ENCODE data around the gene NKIRAS1. TPM values are rescaled to one million over a fixed set of nuclear protein-coding genes. Genes with fewer than 3 reads are reported as not detected.

NKIRAS1 gene
- total RNA-seq, 3 donors from 2014 or later (not counting 1 experiment from before 2014, with no cell fraction given), result 2.2 to 3.3 (median 2.8) TPM

DNA sequence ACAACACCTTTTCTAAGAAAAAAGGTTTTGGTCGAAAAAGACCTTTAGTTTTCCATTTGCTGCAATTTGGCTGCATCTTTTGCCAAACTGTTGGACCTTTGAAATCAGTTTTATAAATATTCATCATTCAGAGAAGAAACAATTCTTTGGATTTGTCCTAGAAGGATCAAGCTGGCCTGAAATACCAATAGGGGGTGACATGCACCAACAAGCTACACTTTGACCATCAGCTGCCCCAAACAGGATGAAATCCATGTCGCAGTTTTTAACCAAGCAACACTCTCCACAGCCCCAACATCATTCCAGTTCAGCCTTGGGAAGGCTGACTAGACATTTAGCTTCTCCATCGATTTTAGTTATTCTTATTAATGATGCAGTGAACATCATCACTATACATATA is 9.9 kb upstream of the NKIRAS1 start:
- Mint-ChIP-seq H3K4me3 (no peak overlapping the region), H3K9me3 (no peaks in the 10 kb centered on the region), H3K27ac (no peak overlapping the region), H3K27me3 (ENCODE audit: low read depth in 2 of 2) (no peaks in the 10 kb centered on the region), H3K36me3 (no peaks in the 10 kb centered on the region), H3K4me1 (peaks cover 0 to 5% of the 10 kb centered on the region in 2 donors)
- ATAC-seq (no peak), DNase-seq (no peak)
- 96% methylated on average over 2 of the region's 3 CpGs for WGBS (ENCODE audit: insufficient coverage)
- Histone ChIP-seq H3K4me3 (ENCODE audit: low read length) (no peak overlapping the region), H3K36me3 (ENCODE audit: control insufficient read depth, insufficient read depth, low read length) (peaks cover 3% of the 10 kb centered on the region), H3K27ac (ENCODE audit: low read length) (no peak overlapping the region), H3K4me1 (ENCODE audit: control insufficient read depth, insufficient read depth, low read length) (no peaks in the 10 kb centered on the region), H3K9me3 (ENCODE audit: control insufficient read depth, insufficient read depth, low read length) (no peaks in the 10 kb centered on the region), H3K27me3 (ENCODE audit: control insufficient read depth, insufficient read depth, low read length) (no peaks in the 10 kb centered on the region)
- intact Hi-C loops (cut with micrococcal nuclease), result no loop called here
- TF ChIP-seq, protein P1, sequence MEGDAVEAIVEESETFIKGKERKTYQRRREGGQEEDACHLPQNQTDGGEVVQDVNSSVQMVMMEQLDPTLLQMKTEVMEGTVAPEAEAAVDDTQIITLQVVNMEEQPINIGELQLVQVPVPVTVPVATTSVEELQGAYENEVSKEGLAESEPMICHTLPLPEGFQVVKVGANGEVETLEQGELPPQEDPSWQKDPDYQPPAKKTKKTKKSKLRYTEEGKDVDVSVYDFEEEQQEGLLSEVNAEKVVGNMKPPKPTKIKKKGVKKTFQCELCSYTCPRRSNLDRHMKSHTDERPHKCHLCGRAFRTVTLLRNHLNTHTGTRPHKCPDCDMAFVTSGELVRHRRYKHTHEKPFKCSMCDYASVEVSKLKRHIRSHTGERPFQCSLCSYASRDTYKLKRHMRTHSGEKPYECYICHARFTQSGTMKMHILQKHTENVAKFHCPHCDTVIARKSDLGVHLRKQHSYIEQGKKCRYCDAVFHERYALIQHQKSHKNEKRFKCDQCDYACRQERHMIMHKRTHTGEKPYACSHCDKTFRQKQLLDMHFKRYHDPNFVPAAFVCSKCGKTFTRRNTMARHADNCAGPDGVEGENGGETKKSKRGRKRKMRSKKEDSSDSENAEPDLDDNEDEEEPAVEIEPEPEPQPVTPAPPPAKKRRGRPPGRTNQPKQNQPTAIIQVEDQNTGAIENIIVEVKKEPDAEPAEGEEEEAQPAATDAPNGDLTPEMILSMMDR (IDR thresholded peaks at IDR 0.05), result no peak

DNA sequence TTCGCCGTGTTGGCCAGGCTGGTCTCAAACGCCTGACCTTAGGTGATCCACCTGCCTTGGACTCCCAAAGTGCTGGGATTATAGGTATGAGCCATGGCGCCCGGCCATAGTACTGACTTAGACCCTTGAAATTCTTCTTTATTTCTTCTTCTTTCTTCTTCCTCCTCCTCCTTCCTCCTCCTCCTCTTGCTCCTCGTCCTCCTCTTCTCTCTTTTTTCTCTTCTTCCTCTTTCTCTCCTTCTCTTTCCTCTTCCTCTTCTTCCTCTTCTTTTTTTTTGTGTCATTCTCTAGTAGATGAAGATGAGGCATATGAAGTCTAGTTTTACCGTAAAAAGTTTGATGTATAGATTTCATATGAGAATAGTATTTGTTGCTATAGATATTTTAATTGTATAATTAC is 9.5 kb upstream of the NKIRAS1 start:
- WGBS (ENCODE audit: insufficient coverage), result 84% methylated on average over 6 of the region's 7 CpGs
- Mint-ChIP-seq H3K27me3 (ENCODE audit: low read depth in 2 of 2) (no peaks in the 10 kb centered on the region), H3K9me3 (no peaks in the 10 kb centered on the region), H3K4me3 (no peak overlapping the region), H3K27ac (no peak overlapping the region), H3K36me3 (no peaks in the 10 kb centered on the region), H3K4me1 (peaks cover under 1 to 1% of the 10 kb centered on the region in 2 donors)
- Histone ChIP-seq H3K36me3 (ENCODE audit: control insufficient read depth, insufficient read depth, low read length) (peaks cover 3% of the 10 kb centered on the region), H3K9me3 (ENCODE audit: control insufficient read depth, insufficient read depth, low read length) (no peaks in the 10 kb centered on the region), H3K27me3 (ENCODE audit: control insufficient read depth, insufficient read depth, low read length) (no peaks in the 10 kb centered on the region), H3K4me1 (ENCODE audit: control insufficient read depth, insufficient read depth, low read length) (no peaks in the 10 kb centered on the region), H3K27ac (ENCODE audit: low read length) (no peak overlapping the region), H3K4me3 (ENCODE audit: low read length) (no peak overlapping the region)
- intact Hi-C loops (cut with micrococcal nuclease), result no loop called here
- DNase-seq (no peak), ATAC-seq (no peak)
- TF ChIP-seq, protein P1 (IDR thresholded peaks at IDR 0.05), result no peak

- no peaks in the 10 kb centered on the region for H3K9me3 Mint-ChIP-seq
- H3K27ac Mint-ChIP-seq, result no peak overlapping the region
- Histone ChIP-seq H3K4me1 (ENCODE audit: control insufficient read depth, insufficient read depth, low read length) (peaks cover 4% of the 10 kb centered on the region), H3K36me3 (ENCODE audit: control insufficient read depth, insufficient read depth, low read length) (peaks cover 20% of the 10 kb centered on the region), H3K9me3 (ENCODE audit: control insufficient read depth, insufficient read depth, low read length) (no peaks in the 10 kb centered on the region), H3K4me3 (ENCODE audit: low read length) (no peak overlapping the region), H3K27ac (ENCODE audit: low read length) (no peak overlapping the region), H3K27me3 (ENCODE audit: control insufficient read depth, insufficient read depth, low read length) (no peaks in the 10 kb centered on the region)
- no peaks in the 10 kb centered on the region for H3K36me3 Mint-ChIP-seq
- no peak overlapping the region for H3K4me3 Mint-ChIP-seq
- ATAC-seq, result no peak
- TF ChIP-seq, protein P1 (IDR thresholded peaks at IDR 0.05), result no peak
- WGBS (ENCODE audit: insufficient coverage), result 63% methylated on average over 2 of the region's 2 CpGs
- no peaks in the 10 kb centered on the region for H3K27me3 Mint-ChIP-seq (ENCODE audit: low read depth in 2 of 2)
- peaks cover 16 to 24% of the 10 kb centered on the region in 2 donors for H3K4me1 Mint-ChIP-seq
- no peak for DNase-seq
- intact Hi-C loops (cut with micrococcal nuclease), result no loop called here
Measured at GRCh38 chr3:23923786-23924185, 7.0 kb upstream of the NKIRAS1 start.

GRCh38 chr3:23921052-23921511 is 4.3 kb upstream of the NKIRAS1 start:
- H3K4me3 Mint-ChIP-seq, result no peak overlapping the region
- no peaks in the 10 kb centered on the region for H3K27me3 Mint-ChIP-seq (ENCODE audit: low read depth in 2 of 2)
- intact Hi-C loops (cut with micrococcal nuclease), result no loop called here
- TF ChIP-seq, protein P1 (IDR thresholded peaks at IDR 0.05), result no peak
- ATAC-seq, result no peak
- H3K4me3 ChIP-seq (ENCODE audit: low read length), result no peak overlapping the region
- peaks cover 21% of the 10 kb centered on the region for H3K4me1 ChIP-seq (ENCODE audit: control insufficient read depth, insufficient read depth, low read length)
- peak overlapping the region; percentile 47 to 95 for H3K27ac Mint-ChIP-seq
- 100% methylated on average over 2 of the region's 3 CpGs for WGBS (ENCODE audit: insufficient coverage)
- no peak for DNase-seq
- no peaks in the 10 kb centered on the region for H3K9me3 ChIP-seq (ENCODE audit: control insufficient read depth, insufficient read depth, low read length)
- peaks cover 34 to 38% of the 10 kb centered on the region in 2 donors for H3K4me1 Mint-ChIP-seq
- H3K27me3 ChIP-seq (ENCODE audit: control insufficient read depth, insufficient read depth, low read length), result no peaks in the 10 kb centered on the region
- H3K36me3 ChIP-seq (ENCODE audit: control insufficient read depth, insufficient read depth, low read length), result peaks cover 25% of the 10 kb centered on the region
- H3K9me3 Mint-ChIP-seq, result no peaks in the 10 kb centered on the region
- H3K27ac ChIP-seq (ENCODE audit: low read length), result no peak overlapping the region
- no peaks in the 10 kb centered on the region for H3K36me3 Mint-ChIP-seq
